WTC11 (cell line): ENCODE data around the gene ACAD8. TPM values are rescaled to one million over a fixed set of nuclear protein-coding genes. Genes with fewer than 3 reads are reported as not detected.
A peak's percentile ranks its signal among the peaks of the same experiment; 100 is the strongest.

ENCODE experiments used
- ATAC-seq: fragments of 200-7000 bp; cut with Tn5 transposase; 2 replicates; pipeline ENCODE4 v1.10.0; 2021; ENCODE audit warnings: mild to moderate bottlenecking, moderate library complexity
- CTCF ChIA-PET: fragments of 300-600 bp; sonication (Branson Sonifier 250); formaldehyde crosslinking; loops from one replicate; lab custom pipeline; 2021; ENCODE audit warnings: antibody characterized with exemption; lab: Charles Lee
- POLR2A ChIA-PET: fragments of 350-600 bp; sonication (Branson Sonifier 250); formaldehyde crosslinking; loops from one replicate; lab custom pipeline; 2021; ENCODE audit warnings: antibody characterized with exemption; lab: Charles Lee
- DNase-seq: peaks from one replicate; pipeline ENCODE4 v3.0.0; 2021; ENCODE audit warnings: low spot score
- H3K27ac Mint-ChIP-seq: 2 replicates; pipeline ENCODE4 v1.8.0; 2021; ENCODE audit warnings: mixed read lengths
- H3K27me3 Mint-ChIP-seq: 2 replicates; pipeline ENCODE4 v1.8.0; 2021; ENCODE audit warnings: low read depth, mild to moderate bottlenecking, moderate library complexity, mixed read lengths
- H3K36me3 Mint-ChIP-seq: 2 replicates; pipeline ENCODE4 v1.8.0; 2021; ENCODE audit warnings: mixed read lengths
- H3K4me1 Mint-ChIP-seq: 2 replicates; pipeline ENCODE4 v1.8.0; 2022; ENCODE audit warnings: mixed read lengths
- H3K4me3 Mint-ChIP-seq: 2 replicates; pipeline ENCODE4 v1.8.0; 2021; ENCODE audit warnings: mild to moderate bottlenecking, moderate library complexity, mixed read lengths
- H3K9me3 Mint-ChIP-seq: 2 replicates; pipeline ENCODE4 v1.8.0; 2021; ENCODE audit warnings: mixed read lengths
- CBFB ChIP-seq: sonication (generic); formaldehyde crosslinking; IDR thresholded peaks from 2 replicates; pipeline ENCODE4 v1.8.1; 2022; ENCODE audit warnings: mild to moderate bottlenecking, low read depth, missing genetic modification reagents
- HMGA2 ChIP-seq: fragments of 250-450 bp; sonication (Bioruptor Pico); IDR thresholded peaks from 2 replicates; pipeline ENCODE4 v1.4.0; 2021; ENCODE audit warnings: mild to moderate bottlenecking, moderate library complexity
- MXD4 ChIP-seq: fragments of 250-450 bp; sonication (Bioruptor Pico); IDR thresholded peaks from 2 replicates; pipeline ENCODE4 v1.8.0; 2021; ENCODE audit warnings: mild to moderate bottlenecking, moderate library complexity, borderline replicate concordance
- NFE2L1 ChIP-seq: sonication (generic); formaldehyde crosslinking; IDR thresholded peaks from 2 replicates; pipeline ENCODE4 v1.8.1; 2023; ENCODE audit warnings: missing genetic modification reagents
- RELA ChIP-seq: sonication (generic); formaldehyde crosslinking; IDR thresholded peaks from 2 replicates; pipeline ENCODE4 v1.8.1; 2022; ENCODE audit warnings: missing genetic modification reagents, mild to moderate bottlenecking, borderline replicate concordance
- RORB ChIP-seq: fragments of 250-450 bp; sonication (Bioruptor Pico); IDR thresholded peaks from 2 replicates; pipeline ENCODE4 v1.9.0; 2021; ENCODE audit warnings: mild to moderate bottlenecking
- TCF7 ChIP-seq: sonication (generic); formaldehyde crosslinking; IDR thresholded peaks from 2 replicates; pipeline ENCODE4 v1.8.0; 2022; ENCODE audit warnings: mild to moderate bottlenecking, low read depth, missing genetic modification reagents, moderate library complexity
- ZBTB21 ChIP-seq: sonication (generic); formaldehyde crosslinking; IDR thresholded peaks from 2 replicates; pipeline ENCODE4 v1.8.1; 2023; ENCODE audit warnings: mild to moderate bottlenecking, missing genetic modification reagents, borderline replicate concordance
- ZNF219 ChIP-seq: sonication (generic); formaldehyde crosslinking; IDR thresholded peaks from 2 replicates; pipeline ENCODE4 v1.8.0; 2023; ENCODE audit warnings: missing genetic modification reagents, mild to moderate bottlenecking, borderline replicate concordance
- ZNF263 ChIP-seq: sonication (generic); formaldehyde crosslinking; IDR thresholded peaks from 2 replicates; pipeline ENCODE4 v1.8.1; 2022; ENCODE audit warnings: low read depth, mild to moderate bottlenecking, moderate library complexity, missing genetic modification reagents
- ZNF317 ChIP-seq: sonication (generic); formaldehyde crosslinking; IDR thresholded peaks from 2 replicates; pipeline ENCODE4 v1.8.1; 2023; ENCODE audit warnings: low read depth, mild to moderate bottlenecking, moderate library complexity, missing genetic modification reagents, borderline replicate concordance
- total RNA-seq: library from RNA; stranded (reverse); gene quantifications from 3 replicates; pipeline ENCODE4 v1.2.3, GENCODE V29; 2021
- TF ChIP-seq, protein P1 (sequence below): sonication (generic); formaldehyde crosslinking; IDR thresholded peaks from 2 replicates; pipeline ENCODE4 v1.8.0; 2022; ENCODE audit warnings: mild to moderate bottlenecking, missing genetic modification reagents
- TF ChIP-seq, protein P2 (sequence below): sonication (generic); formaldehyde crosslinking; conservative IDR thresholded peaks from 2 replicates; pipeline ENCODE4 v1.8.1; 2022; ENCODE audit warnings: mild to moderate bottlenecking, missing genetic modification reagents
- TF ChIP-seq, protein P3 (sequence below): fragments of 250-450 bp; sonication (Bioruptor Pico); IDR thresholded peaks from 2 replicates; pipeline ENCODE4 v1.8.0; 2021; ENCODE audit warnings: mild to moderate bottlenecking
- TF ChIP-seq, protein P4 (sequence below): fragments of 250-450 bp; sonication (Bioruptor Pico); IDR thresholded peaks from 2 replicates; pipeline ENCODE4 v2.1.2; 2022; ENCODE audit warnings: mild to moderate bottlenecking, moderate library complexity
- TF ChIP-seq, protein P5 (sequence below): sonication (generic); formaldehyde crosslinking; IDR thresholded peaks from 2 replicates; pipeline ENCODE4 v1.8.0; 2023; ENCODE audit warnings: missing genetic modification reagents
- TF ChIP-seq, protein P6 (sequence below): sonication (generic); formaldehyde crosslinking; IDR thresholded peaks from 2 replicates; pipeline ENCODE4 v1.8.1; 2023; ENCODE audit warnings: mild to moderate bottlenecking, missing genetic modification reagents, borderline replicate concordance
- TF ChIP-seq, protein P7 (sequence below): sonication (generic); formaldehyde crosslinking; IDR thresholded peaks from 2 replicates; pipeline ENCODE4 v1.8.1; 2023; ENCODE audit warnings: mild to moderate bottlenecking, missing genetic modification reagents

Gene ACAD8
- total RNA-seq, 1 experiment from 2014 or later = 55.2 TPM

DNA sequence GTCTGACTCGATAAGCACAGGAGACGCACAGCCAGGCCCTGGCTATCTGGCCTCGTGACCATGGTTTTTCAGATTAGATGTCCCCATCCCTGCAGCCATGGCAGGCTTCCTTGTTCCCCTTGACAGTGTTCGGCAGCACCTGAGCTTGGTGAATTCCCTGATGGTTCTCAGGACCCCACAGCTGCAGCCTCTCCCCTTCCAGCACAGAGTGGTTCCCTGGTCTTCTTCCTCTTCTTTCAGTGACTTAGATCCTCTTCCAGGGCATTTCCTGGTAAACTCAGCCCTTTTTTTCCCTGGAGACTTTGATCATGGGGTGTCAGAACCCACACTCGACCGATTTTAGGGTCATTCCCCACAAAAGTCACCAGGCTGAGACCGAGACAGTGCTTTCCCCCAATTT is 37.3 kb downstream of the ACAD8 start (continued):
- TF ChIP-seq, protein P1, sequence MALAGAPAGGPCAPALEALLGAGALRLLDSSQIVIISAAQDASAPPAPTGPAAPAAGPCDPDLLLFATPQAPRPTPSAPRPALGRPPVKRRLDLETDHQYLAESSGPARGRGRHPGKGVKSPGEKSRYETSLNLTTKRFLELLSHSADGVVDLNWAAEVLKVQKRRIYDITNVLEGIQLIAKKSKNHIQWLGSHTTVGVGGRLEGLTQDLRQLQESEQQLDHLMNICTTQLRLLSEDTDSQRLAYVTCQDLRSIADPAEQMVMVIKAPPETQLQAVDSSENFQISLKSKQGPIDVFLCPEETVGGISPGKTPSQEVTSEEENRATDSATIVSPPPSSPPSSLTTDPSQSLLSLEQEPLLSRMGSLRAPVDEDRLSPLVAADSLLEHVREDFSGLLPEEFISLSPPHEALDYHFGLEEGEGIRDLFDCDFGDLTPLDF (CRISPR knock-in tag) = no peak
- TF ChIP-seq, protein P2, sequence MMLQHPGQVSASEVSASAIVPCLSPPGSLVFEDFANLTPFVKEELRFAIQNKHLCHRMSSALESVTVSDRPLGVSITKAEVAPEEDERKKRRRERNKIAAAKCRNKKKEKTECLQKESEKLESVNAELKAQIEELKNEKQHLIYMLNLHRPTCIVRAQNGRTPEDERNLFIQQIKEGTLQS (CRISPR knock-in tag) = no peak
- TF ChIP-seq RORB (CRISPR knock-in tag) = no peak
- TF ChIP-seq TCF7 (CRISPR knock-in tag) = no peak
- no peak for TF ChIP-seq ZNF317 (CRISPR knock-in tag)

DNA sequence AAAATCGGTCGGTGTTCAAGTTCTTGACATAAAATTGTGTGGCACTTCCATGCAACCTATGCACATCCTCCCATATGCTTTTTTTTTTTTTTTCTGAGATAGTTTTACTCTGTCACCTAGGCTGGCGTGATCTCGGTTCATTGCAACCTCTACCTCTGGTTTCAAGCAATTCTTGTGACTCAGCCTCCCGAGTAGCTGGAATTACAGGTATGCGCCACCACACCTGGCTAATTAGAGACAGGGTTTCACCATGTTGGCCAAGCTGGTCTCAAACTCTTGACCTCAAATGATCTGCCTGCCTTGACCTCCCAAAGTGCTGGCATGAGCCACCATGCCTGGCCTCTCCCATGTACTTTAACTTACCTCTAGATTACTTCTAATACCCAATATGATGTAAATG is 37.8 kb downstream of the ACAD8 start:
- no peaks in the 10 kb centered on the region for H3K27me3 Mint-ChIP-seq
- ATAC-seq (no peak), DNase-seq (no peak)
- H3K27ac Mint-ChIP-seq = peak overlapping the region; percentile 72; the same call in 1 of the 2 replicates
- peaks cover 62% of the 10 kb centered on the region for H3K36me3 Mint-ChIP-seq
- no peak overlapping the region for H3K4me3 Mint-ChIP-seq
- H3K4me1 Mint-ChIP-seq = peaks cover 20% of the 10 kb centered on the region
- TF ChIP-seq, protein P3, sequence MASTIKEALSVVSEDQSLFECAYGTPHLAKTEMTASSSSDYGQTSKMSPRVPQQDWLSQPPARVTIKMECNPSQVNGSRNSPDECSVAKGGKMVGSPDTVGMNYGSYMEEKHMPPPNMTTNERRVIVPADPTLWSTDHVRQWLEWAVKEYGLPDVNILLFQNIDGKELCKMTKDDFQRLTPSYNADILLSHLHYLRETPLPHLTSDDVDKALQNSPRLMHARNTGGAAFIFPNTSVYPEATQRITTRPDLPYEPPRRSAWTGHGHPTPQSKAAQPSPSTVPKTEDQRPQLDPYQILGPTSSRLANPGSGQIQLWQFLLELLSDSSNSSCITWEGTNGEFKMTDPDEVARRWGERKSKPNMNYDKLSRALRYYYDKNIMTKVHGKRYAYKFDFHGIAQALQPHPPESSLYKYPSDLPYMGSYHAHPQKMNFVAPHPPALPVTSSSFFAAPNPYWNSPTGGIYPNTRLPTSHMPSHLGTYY (CRISPR knock-in tag) = no peak
- TF ChIP-seq ZBTB21 (CRISPR knock-in tag) (no peak), RELA (CRISPR knock-in tag) (no peak), CBFB (CRISPR knock-in tag) (no peak), ZNF263 (CRISPR knock-in tag) (no peak), NFE2L1 (CRISPR knock-in tag) (no peak), HMGA2 (CRISPR knock-in tag) (no peak), ZNF219 (CRISPR knock-in tag) (no peak), MXD4 (no peak)
- TF ChIP-seq, protein P4, sequence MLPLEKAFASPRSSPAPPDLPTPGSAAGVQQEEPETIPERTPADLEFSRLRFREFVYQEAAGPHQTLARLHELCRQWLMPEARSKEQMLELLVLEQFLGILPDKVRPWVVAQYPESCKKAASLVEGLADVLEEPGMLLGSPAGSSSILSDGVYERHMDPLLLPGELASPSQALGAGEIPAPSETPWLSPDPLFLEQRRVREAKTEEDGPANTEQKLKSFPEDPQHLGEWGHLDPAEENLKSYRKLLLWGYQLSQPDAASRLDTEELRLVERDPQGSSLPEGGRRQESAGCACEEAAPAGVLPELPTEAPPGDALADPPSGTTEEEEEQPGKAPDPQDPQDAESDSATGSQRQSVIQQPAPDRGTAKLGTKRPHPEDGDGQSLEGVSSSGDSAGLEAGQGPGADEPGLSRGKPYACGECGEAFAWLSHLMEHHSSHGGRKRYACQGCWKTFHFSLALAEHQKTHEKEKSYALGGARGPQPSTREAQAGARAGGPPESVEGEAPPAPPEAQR (CRISPR knock-in tag) = no peak
- TF ChIP-seq, protein P5, sequence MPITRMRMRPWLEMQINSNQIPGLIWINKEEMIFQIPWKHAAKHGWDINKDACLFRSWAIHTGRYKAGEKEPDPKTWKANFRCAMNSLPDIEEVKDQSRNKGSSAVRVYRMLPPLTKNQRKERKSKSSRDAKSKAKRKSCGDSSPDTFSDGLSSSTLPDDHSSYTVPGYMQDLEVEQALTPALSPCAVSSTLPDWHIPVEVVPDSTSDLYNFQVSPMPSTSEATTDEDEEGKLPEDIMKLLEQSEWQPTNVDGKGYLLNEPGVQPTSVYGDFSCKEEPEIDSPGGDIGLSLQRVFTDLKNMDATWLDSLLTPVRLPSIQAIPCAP (CRISPR knock-in tag) = no peak
- TF ChIP-seq, protein P6, sequence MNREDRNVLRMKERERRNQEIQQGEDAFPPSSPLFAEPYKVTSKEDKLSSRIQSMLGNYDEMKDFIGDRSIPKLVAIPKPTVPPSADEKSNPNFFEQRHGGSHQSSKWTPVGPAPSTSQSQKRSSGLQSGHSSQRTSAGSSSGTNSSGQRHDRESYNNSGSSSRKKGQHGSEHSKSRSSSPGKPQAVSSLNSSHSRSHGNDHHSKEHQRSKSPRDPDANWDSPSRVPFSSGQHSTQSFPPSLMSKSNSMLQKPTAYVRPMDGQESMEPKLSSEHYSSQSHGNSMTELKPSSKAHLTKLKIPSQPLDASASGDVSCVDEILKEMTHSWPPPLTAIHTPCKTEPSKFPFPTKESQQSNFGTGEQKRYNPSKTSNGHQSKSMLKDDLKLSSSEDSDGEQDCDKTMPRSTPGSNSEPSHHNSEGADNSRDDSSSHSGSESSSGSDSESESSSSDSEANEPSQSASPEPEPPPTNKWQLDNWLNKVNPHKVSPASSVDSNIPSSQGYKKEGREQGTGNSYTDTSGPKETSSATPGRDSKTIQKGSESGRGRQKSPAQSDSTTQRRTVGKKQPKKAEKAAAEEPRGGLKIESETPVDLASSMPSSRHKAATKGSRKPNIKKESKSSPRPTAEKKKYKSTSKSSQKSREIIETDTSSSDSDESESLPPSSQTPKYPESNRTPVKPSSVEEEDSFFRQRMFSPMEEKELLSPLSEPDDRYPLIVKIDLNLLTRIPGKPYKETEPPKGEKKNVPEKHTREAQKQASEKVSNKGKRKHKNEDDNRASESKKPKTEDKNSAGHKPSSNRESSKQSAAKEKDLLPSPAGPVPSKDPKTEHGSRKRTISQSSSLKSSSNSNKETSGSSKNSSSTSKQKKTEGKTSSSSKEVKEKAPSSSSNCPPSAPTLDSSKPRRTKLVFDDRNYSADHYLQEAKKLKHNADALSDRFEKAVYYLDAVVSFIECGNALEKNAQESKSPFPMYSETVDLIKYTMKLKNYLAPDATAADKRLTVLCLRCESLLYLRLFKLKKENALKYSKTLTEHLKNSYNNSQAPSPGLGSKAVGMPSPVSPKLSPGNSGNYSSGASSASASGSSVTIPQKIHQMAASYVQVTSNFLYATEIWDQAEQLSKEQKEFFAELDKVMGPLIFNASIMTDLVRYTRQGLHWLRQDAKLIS (CRISPR knock-in tag) = no peak
- TF ChIP-seq, protein P7, sequence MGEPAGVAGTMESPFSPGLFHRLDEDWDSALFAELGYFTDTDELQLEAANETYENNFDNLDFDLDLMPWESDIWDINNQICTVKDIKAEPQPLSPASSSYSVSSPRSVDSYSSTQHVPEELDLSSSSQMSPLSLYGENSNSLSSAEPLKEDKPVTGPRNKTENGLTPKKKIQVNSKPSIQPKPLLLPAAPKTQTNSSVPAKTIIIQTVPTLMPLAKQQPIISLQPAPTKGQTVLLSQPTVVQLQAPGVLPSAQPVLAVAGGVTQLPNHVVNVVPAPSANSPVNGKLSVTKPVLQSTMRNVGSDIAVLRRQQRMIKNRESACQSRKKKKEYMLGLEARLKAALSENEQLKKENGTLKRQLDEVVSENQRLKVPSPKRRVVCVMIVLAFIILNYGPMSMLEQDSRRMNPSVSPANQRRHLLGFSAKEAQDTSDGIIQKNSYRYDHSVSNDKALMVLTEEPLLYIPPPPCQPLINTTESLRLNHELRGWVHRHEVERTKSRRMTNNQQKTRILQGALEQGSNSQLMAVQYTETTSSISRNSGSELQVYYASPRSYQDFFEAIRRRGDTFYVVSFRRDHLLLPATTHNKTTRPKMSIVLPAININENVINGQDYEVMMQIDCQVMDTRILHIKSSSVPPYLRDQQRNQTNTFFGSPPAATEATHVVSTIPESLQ (CRISPR knock-in tag) = no peak
- peaks cover 4% of the 10 kb centered on the region; the same call in 1 of the 2 replicates for H3K9me3 Mint-ChIP-seq
- ChIA-PET CTCF (interaction anchor here (0.7 kb wide), 1 partner anchor 9 kb away, joined by 3 read pairs; no protein-coding TSS in a partner anchor), POLR2A (no interaction called here)
